ENCODE results near the gene DCUN1D2.

Gene DCUN1D2

DNA sequence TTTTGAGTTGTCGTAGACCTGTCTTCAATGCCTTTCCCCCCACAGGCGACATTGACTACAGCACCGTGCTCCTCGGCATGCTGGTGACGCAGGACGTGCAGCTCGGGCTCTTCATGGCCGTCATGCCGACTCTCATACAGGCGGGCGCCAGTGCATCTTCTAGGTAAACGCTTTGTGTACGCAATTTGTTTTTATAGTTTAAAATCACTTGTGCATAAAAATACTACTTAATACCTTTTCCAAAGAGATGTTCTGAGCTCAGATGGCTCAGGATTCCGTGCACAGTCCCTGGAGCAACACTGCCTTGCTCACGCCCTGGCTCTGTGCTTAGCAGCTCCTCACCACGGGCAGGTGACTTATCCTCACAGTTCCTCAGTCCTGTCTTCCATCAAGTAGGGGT lies 30.1 kb upstream of the DCUN1D2 start:
- H3K4me3 ChIP-seq (ENCODE audit: low read depth, low read length) = no peak overlapping the region

DNA sequence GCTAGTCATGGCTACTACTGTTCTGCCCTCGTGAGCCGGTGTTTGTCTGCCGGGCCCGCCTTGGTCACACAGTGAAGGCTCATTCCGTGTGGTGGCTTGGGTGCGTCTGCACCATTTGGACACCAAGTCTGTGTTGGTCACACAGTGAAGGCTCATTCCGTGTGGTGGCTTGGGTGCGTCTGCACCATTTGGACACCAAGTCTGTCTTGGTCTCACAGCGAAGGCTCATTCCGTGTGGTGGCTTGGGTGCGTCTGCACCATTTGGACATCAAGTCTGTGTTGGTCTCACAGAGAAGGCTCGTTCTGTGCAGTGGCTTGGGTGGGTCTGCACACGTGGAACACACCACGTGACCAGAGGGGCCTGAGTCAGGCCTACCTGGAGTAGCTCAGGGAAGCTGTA lies 29.0 kb upstream of the DCUN1D2 start:
- no peak overlapping the region for H3K4me3 ChIP-seq (ENCODE audit: low read depth, low read length)

DNA sequence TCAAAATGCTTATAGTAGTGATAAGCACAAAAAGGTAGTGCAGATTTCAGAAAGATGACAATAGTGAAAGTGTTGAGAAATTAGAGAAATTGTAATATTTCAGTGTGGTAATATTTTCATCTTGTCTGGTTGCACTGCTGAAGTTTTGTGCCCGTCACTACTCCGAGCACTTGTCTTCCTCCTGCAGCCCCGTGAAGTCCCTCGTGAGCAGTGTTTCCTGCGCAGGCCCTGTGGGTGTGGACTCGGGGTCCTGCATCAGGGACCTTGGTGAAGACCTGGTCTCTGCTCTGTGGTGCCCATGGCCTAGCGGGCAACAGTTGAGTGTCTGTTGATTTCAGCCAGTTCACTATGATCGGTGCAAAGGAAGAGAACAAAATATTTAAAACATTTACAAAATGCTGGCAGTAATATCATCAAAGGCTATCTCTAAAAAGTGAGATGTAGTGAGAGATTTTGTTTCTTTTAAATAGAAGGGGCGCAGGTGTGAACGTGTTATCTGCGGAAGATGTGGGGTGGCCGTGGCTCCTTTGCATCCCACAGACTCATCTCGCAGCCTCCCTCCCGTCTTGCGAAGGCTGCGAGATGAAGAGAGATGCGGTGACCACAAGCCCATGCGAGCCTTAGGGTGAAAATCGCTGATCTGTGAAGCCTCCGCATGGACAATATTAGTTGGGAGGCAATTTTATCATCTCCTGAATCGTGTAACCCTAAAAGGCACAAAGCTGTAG lies 27.7 kb upstream of the DCUN1D2 start:
- H3K4me3 ChIP-seq (ENCODE audit: low read depth, low read length) = no peak overlapping the region

GRCh38 chr13:113514847-113515246 lies 24.3 kb upstream of the DCUN1D2 start:
- no peak overlapping the region for H3K4me3 ChIP-seq (ENCODE audit: low read depth, low read length)

DNA sequence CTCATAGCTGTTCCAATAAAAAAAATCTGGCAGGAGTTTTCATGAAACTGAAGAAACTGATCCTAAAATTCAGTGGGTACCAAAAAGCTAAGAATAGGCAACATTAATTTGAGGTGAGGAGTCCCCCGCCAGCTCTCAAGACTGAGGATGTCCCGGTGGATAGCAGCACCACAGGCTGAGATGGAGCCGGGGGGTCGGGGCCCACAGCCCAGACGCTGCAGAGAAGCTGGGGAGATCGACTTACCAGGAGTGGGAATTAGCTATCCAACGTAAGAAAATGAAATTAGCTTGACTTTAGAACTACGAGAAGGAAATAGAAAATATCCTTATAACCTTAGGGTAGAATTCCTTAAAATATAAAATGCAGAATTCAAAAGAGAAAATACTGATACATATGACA lies 23.2 kb upstream of the DCUN1D2 start:
- H3K4me3 ChIP-seq (ENCODE audit: low read depth, low read length) = no peak overlapping the region

DNA sequence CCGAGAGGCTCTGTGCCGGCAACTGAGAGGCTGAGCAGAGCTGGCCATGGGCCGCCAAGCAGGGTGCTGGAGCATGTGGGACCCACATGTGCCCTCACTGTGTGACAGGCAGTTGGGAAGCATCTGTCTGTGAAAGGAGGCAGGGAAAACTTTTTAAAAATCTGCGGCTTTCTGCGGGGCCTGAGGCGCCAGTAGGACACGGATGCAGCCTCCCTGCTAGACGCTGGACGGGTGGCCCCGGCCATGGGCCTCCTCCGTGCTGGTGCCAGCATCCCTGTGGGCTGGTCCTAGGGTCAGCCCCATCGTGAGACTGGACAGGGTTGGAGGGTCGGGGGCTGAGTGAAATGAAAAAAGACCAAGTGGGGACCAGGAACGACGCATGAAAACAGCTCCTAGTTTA lies 20.9 kb upstream of the DCUN1D2 start:
- no peak overlapping the region for H3K4me3 ChIP-seq (ENCODE audit: low read depth, low read length)

- no peak overlapping the region for H3K4me3 ChIP-seq (ENCODE audit: low read depth, low read length)
Measured at GRCh38 chr13:113510871-113511270, 20.4 kb upstream of the DCUN1D2 start.

GRCh38 chr13:113509989-113510388 lies 19.5 kb upstream of the DCUN1D2 start:
- H3K4me3 ChIP-seq (ENCODE audit: low read depth, low read length) = no peak overlapping the region

GRCh38 chr13:113508521-113509254 lies 18.2 kb upstream of the DCUN1D2 start:
- H3K4me3 ChIP-seq (ENCODE audit: low read depth, low read length) = no peak overlapping the region

GRCh38 chr13:113507505-113508345 lies 17.2 kb upstream of the DCUN1D2 start:
- H3K4me3 ChIP-seq (ENCODE audit: low read depth, low read length) = no peak overlapping the region

DNA sequence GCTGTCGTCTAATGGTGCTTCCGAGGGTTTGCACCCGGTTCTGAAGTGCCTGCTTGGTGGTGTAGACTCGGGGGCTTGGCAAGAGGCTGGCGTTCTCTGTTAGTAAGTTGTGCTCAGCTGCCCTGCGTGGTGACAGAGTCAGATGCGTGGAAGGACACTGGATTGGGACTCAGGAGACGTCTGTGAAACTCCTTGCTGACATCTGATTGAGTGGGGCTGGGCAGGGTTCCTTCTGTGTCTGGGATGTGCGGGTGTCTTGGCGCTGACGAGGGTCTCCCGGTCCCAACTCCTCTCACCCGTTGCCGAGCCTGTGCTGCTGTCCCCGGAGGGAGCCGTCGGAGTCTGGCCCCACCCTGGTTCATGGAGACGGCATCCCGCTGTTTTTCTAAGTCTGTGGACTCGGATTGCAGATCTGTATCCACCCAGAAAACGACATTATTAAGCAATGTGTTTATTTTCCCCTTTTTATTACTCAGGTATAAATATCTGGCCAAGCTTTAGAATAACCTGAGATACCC lies 16.4 kb upstream of the DCUN1D2 start:
- no peak overlapping the region for H3K4me3 ChIP-seq (ENCODE audit: low read depth, low read length)

DNA sequence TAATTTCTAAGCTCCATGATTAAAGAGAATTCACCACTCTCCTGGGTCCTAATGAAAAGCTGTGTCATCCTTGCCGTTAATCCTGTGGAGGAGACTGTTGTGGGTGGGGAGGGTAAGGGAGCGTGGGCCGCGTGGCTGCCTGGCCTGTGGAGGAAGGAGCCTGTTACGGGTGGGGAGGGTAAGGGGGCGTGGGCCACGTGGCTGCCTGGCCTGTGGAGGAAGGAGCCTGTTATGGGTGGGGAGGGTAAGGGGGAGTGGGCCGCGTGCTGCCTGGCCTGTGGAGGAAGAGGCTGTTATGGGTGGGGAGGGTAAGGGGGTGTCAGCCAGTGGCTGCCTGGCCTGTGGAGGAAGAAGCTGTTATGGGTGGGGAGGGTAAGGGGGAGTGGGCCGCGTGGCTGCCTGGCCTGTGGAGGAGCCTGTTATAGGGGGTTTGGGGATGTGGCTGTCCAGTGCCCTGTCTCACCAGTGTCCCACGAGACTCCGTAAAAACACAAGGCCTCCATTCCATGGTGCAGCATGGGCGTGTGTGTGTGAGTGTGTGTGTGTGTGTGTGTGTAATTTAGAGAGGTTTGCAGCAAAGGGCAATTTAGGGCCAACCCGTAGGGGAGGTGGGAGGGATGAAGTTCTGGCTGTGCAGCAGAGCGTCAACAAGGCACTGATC lies 15.6 kb upstream of the DCUN1D2 start:
- no peak overlapping the region for H3K4me3 ChIP-seq (ENCODE audit: low read depth, low read length)

DNA sequence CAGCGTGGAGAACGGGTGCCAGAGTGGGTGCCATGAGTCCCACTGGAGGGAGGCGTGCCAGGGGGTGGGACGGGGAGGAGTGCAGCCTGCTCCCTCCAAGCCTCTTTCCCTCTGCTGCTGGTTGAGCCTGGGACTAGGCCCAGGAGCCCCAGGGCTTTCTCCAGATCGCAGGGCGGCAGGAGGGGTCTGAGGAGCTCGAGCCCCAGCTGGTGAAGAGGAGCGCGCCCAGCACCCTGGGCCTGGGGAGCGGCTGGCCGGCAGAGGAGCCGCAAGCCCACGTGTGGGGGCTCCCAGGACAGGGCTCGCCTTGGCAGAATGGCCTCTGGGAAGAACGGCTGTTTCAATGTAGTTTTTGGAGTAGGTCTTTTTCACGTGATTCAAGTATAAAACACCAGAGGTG lies 12.2 kb upstream of the DCUN1D2 start:
- no peak overlapping the region for H3K4me3 ChIP-seq (ENCODE audit: low read depth, low read length)

GRCh38 chr13:113500530-113501265 lies 10.2 kb upstream of the DCUN1D2 start:
- H3K4me3 ChIP-seq (ENCODE audit: low read depth, low read length) = no peak overlapping the region

- no peak overlapping the region for H3K4me3 ChIP-seq (ENCODE audit: low read depth, low read length)
Measured at GRCh38 chr13:113499936-113500335, 9.4 kb upstream of the DCUN1D2 start.

- H3K4me3 ChIP-seq (ENCODE audit: low read depth, low read length) = no peak overlapping the region
Measured at GRCh38 chr13:113498905-113499304, 8.4 kb upstream of the DCUN1D2 start.

DNA sequence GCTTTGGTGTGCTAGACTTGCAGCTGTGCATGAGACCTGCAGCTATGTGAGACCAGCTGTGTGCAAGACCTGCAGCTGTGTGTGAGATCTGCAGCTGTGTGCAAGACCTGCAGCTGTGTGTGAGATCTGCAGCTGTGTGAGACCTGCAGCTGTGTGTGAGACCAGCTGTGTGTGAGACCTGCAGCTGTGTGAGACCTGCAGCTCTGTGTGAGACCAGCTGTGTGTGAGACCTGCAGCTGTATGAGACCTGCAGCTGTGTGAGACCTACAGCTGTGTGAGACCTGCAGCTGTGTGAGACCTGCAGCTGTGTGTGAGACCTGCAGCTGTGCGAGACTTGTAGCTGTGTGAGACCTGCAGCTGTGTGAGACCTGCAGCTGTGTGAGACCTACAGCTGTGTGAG lies 6.7 kb upstream of the DCUN1D2 start:
- no peak overlapping the region for H3K4me3 ChIP-seq (ENCODE audit: low read depth, low read length)

DNA sequence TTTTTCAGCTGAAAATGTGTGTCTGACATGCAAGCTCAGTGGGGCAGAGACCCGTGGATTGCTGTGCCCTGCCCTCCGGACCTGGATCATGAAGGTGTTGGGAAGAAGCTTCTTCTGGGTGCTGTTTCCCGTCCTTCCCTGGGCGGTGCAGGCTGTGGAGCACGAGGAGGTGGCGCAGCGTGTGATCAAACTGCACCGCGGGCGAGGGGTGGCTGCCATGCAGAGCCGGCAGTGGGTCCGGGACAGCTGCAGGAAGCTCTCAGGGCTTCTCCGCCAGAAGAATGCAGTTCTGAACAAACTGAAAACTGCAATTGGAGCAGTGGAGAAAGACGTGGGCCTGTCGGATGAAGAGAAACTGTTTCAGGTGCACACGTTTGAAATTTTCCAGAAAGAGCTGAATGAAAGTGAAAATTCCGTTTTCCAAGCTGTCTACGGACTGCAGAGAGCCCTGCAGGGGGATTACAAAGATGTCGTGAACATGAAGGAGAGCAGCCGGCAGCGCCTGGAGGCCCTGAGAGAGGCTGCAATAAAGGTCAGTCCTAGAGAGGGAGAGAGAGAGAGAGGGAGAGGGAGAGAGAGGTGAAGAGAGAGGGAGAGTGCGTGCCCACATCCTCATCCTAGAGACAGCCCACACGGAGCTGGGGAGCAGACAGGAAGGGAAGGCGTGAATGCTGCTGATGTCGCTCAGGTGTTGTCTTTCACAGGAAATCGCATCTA lies 5.1 kb upstream of the DCUN1D2 start:
- no peak overlapping the region for H3K4me3 ChIP-seq (ENCODE audit: low read depth, low read length)

DNA sequence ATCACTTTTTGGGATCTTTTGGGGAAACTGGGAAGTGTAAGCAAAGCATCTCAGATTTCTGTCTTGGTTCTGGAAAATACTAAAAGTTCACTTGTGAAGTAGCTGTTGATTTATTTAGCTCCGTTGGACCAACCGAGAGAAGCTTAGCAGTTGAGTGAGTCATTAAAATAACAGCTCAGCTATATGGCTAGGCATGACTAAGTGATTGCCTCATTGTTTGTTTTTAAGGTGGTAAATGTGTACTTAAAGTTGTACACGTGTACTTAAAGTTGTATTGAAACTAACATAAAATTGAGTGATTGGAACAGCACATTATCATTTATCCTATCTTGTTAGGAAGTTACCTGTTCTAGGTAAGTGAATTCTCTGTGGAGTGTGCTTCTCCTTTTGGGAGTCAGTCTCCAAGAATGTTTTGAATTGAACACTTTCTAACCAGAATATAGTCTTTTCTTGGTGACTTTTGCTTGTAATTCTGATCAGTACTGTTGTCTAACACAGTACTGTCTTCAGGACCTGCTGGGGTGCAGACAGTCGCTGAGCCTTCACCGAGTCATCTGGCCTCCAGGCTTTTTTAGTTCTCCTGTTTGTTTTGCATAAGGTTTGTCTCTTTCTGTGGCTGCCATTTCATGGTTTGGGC lies 2.9 kb upstream of the DCUN1D2 start:
- no peak overlapping the region for H3K4me3 ChIP-seq (ENCODE audit: low read depth, low read length)

Data from iPS-11a (cell line).